GM18909 (cell line): Measurements from ENCODE around the gene ZNF648.
"Not testable (repeated sequence)": the region's sequence is repeated elsewhere in the genome, so short reads cannot be mapped to it uniquely, and the experiment has no call there.

Experiments
- ATAC-seq: cut with Tn5 transposase; IDR thresholded peaks from one replicate; pipeline ENCODE4 v1.9.1; 2021; ENCODE audit warnings: mild to moderate bottlenecking; ENCODE audit not compliant: unreplicated experiment, poor library complexity

ZNF648 gene

DNA sequence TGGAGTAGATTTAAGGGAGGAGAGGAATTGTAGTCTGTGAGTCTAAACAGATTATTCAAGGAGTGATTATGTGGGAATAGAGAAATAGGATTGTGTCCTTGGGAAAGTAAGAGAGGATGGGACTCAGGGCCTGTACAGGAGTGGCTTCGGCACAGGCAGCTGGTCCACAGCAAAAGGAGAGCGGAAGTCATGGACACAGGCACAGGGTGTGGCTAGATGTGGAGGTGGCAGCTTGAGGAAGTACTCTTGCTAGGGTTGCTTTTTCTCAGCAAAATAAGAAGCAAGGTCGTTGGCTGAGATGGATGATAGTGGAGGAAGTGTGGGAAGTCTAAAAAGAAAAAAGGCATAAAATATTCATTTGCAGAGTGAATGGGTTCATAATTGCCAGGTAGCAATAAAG lies 18.5 kb upstream of the ZNF648 start:
- no peak for ATAC-seq

GRCh38 chr1:182071924-182072323 lies 10.4 kb upstream of the ZNF648 start:
- ATAC-seq: no peak

GRCh38 chr1:182069028-182069466 lies 7.5 kb upstream of the ZNF648 start:
- peak; percentile 55 for ATAC-seq

GRCh38 chr1:182066934-182067333 lies 5.4 kb upstream of the ZNF648 start:
- no peak for ATAC-seq

GRCh38 chr1:182065126-182065845 lies 3.8 kb upstream of the ZNF648 start:
- ATAC-seq: no peak

DNA sequence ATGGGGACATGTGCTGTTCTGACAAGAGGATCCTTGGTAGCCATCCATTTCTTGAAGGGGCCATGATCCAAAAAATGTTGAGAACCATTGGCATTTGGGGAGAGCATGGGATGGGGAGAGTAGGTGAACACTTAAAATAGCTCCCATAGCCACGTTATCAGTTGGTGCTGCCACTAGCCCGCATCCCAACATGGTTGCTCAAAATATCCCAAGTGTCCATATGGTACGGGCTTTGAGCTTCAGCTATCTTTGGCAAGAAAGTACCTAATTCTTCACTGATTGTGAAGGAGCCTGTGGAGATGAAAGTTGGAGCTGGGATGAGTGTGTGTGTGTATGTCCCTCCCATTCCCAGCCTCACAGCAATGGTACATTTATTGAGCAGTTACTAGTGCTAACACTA lies 3.1 kb upstream of the ZNF648 start:
- no peak for ATAC-seq

GRCh38 chr1:182062223-182062622 lies 711 bp upstream of the ZNF648 start:
- ATAC-seq: no peak

DNA sequence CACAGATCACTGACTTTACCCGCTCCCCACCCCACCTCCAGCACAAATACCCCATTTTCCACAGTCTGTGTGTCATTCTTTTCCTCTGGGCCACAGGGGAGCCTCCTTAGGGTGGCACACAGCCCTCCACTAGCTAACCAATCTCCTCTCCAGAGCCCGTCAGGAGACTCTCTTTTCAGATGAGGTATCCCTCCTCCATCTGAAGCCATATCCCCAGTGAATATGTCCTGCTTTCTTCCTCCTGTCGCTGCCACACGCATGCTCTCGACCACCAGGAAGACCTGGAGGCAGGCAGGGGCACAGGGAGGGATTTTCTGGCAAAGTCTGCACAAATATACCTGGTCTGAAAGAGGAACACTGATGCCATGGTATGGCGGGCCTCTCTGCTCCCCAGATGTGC lies 635 bp downstream of the ZNF648 start:
- ATAC-seq: no peak

DNA sequence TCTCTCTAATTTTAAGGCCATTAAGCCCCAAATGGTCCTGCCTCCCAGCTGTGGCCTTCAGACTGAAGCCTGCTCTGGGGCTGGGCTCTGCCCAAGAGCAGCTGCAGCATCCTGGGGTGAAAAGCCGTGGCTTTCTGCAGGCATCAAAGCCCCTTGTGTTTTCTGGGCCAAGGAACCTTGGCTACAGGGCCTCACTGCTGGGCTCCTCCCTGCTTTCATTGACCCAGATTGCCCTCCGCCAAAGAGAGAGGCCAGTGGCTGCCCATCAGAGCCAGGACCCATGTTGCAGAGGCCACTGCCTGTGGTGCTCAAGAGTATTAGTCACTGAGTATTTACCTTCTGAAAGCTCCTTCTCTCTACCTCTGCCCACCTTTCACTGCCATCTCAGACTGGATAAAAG lies 1.6 kb downstream of the ZNF648 start:
- ATAC-seq: no peak

DNA sequence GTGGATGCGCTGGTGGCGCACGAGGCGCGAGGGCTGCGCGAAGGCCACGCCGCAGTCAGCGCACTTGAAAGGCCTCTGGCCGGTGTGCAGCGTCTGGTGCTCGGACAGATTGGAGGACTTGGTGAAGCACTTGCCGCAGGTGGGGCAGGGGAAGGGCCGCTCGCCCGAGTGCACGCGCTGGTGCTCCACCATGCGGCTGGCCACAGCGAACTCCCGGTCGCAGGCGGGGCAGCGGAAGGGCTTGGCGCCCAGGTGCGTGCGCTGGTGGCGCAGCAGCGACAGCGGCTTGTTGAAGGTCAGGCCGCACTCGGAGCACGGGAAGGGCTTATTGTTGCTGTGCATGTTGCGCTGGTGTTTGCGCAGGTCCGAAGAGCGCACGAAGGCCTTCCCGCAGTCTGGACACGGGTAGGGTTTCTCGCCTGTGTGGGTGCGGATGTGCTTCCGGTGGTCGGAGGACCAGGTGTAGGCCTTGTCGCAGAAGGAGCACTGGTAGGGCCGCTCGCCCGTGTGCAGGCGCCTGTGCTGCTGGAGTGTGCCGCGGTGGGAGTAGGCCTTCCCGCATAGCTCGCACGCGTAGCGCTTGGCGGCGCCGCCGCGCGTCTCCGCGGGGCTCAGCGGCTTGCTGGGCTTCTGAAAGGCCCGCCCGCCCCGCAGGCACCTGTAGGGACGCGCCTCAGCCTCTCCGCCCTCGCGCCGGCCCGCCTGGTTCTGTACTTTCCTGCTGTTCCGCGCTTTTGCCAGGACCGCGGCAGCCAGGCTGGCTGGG lies 4.7 kb downstream of the ZNF648 start:
- no peak for ATAC-seq

- ATAC-seq: no peak
These were observed 6.7 kb downstream of the ZNF648 start for GRCh38 chr1:182054698-182055326.

GRCh38 chr1:182052355-182052754 lies 9.2 kb downstream of the ZNF648 start:
- no peak for ATAC-seq

DNA sequence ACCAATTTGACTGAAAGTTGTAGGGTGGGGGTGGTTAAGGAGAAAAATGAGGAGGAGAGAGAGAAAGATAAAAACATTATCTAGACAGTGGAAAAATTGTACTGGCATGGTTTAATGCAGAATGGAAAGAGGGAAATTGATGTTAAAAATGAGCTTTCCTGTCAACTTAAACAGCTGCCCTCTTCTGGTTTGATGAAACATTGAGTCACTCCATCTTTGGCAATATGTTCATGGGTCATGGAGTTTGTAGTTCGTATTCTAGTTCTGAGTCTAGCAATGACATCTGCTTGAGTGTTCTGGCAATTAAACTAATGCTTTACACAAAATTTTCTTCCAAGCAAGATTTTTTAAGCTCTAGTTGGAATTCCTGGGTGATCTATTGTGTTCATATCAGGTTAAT lies 9.6 kb downstream of the ZNF648 start:
- ATAC-seq: no peak

- ATAC-seq: no peak
These were observed 10.7 kb downstream of the ZNF648 start for GRCh38 chr1:182050481-182051448.

- no peak for ATAC-seq
These were observed 12.9 kb downstream of the ZNF648 start for GRCh38 chr1:182048562-182048961.

GRCh38 chr1:182046763-182047162 lies 14.7 kb downstream of the ZNF648 start:
- no peak for ATAC-seq

GRCh38 chr1:182045481-182045880 lies 16.0 kb downstream of the ZNF648 start:
- ATAC-seq: not testable (repeated sequence)

- no peak for ATAC-seq
These were observed 19.9 kb downstream of the ZNF648 start for GRCh38 chr1:182041615-182042014.

DNA sequence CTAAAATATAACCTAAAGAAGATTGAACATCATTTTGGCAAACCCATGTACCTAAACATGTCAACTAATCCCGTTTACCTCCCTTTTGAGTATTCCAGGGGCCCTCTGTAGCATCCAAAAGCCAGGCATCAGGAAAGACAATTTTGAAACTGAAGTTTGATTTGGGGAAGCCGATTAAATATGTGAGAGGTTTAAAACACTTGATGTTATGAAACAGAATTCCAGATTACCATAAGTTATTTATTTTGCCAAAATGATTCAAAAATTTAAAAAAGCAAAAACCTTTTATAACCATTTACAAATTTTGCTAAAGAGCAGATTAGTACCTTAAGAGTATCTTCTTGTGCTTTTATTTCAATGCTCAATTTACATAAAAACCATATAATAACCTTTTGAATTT lies 23.3 kb downstream of the ZNF648 start:
- no peak for ATAC-seq

- ATAC-seq: no peak
These were observed 26.3 kb downstream of the ZNF648 start for GRCh38 chr1:182035097-182035770.
